ENCODE data around the gene ERCC6L2. TPM values are rescaled to one million over a fixed set of nuclear protein-coding genes. Genes with fewer than 3 reads are reported as not detected.

ERCC6L2 gene
- total and polyA plus RNA-seq, 2 of the 4 experiments (the other 2 are of a cell fraction), result 13.0 to 67.6 TPM

- H2AK5ac ChIP-seq (ENCODE audit: low read depth, low read length), result no peak overlapping the region
- H3K9ac ChIP-seq (ENCODE audit: low read depth, low read length), result no peak overlapping the region
- no peak for ATAC-seq (ENCODE audit: low read depth)
- H2BK15ac ChIP-seq (ENCODE audit: low read depth, low read length), result no peak overlapping the region; the same call in 2 of the 3 replicates
- no peak overlapping the region for H4K5ac ChIP-seq (ENCODE audit: low read depth, low read length)
- dilution Hi-C loops (cut with HindIII; ENCODE audit: low sequenced_read_pairs, unreplicated experiment), result no loop called here
- no peaks in the 10 kb centered on the region for H4K20me1 ChIP-seq (ENCODE audit: insufficient read depth, low read length)
- no peak overlapping the region for H3K18ac ChIP-seq (ENCODE audit: low read depth, low read length)
- DNase-seq, result no peak
- no peaks in the 10 kb centered on the region for H3K27me3 ChIP-seq (ENCODE audit: control insufficient read depth, insufficient read depth, low read length)
- H3K27ac ChIP-seq (ENCODE audit: insufficient read depth, low read length), result no peak overlapping the region
- no peak overlapping the region for H2AFZ ChIP-seq (replicated peaks; ENCODE audit: low read length, poor library complexity)
- TF ChIP-seq ELK1 (IDR thresholded peaks at IDR 0.05; ENCODE audit: borderline replicate concordance, low read depth, low read length) (no peak), CHD1 (IDR thresholded peaks at IDR 0.05; ENCODE audit: low read depth, low read length) (no peak), RAD21 (IDR thresholded peaks at IDR 0.05; ENCODE audit: low read length) (no peak), CTCF (conservative IDR thresholded peaks at IDR 0.05; ENCODE audit: low read depth, low read length) (no peak), RFX5 (IDR thresholded peaks at IDR 0.05; ENCODE audit: low read depth, low read length) (no peak), RCOR1 (IDR thresholded peaks at IDR 0.05; ENCODE audit: insufficient replicate concordance, low read length) (no peak), NFE2L2 (IDR thresholded peaks at IDR 0.05; ENCODE audit: low read depth, low read length) (no peak), POLR2A (IDR thresholded peaks at IDR 0.05; ENCODE audit: low read depth, low read length) (no peak), USF2 (IDR thresholded peaks at IDR 0.05; ENCODE audit: low read depth, low read length) (no peak), SMC3 (IDR thresholded peaks at IDR 0.05; ENCODE audit: low read depth, low read length) (no peak), FOS (IDR thresholded peaks at IDR 0.05; ENCODE audit: low read depth, low read length) (no peak), CEBPB (IDR thresholded peaks at IDR 0.05; ENCODE audit: low read depth, low read length) (no peak), MAZ (IDR thresholded peaks at IDR 0.05; ENCODE audit: borderline replicate concordance, low read depth, low read length) (no peak), MXI1 (IDR thresholded peaks at IDR 0.05; ENCODE audit: borderline replicate concordance, low read depth, low read length) (no peak), BHLHE40 (IDR thresholded peaks at IDR 0.05; ENCODE audit: low read depth, low read length) (no peak), MAFK (IDR thresholded peaks at IDR 0.05; ENCODE audit: low read depth, low read length) (no peak)
- intact Hi-C loops (cut with micrococcal nuclease), result no loop called here
- H3K36me3 ChIP-seq (ENCODE audit: control insufficient read depth, insufficient read depth, low read length), result no peaks in the 10 kb centered on the region; the same call in 1 of the 2 replicates
- H3K14ac ChIP-seq (replicated peaks; ENCODE audit: low read depth, low read length), result no peak overlapping the region
- H3K4me1 ChIP-seq (ENCODE audit: control insufficient read depth, insufficient read depth, low read length), result peaks cover 6% of the 10 kb centered on the region
- POLR2A ChIA-PET (ENCODE audit: unreplicated experiment), result no interaction called here
- 0 out of 4 replicates have a peak, but pooled peaks cover 0 to 4% of the 10 kb centered on the region in 2 experiments for H3K79me1 ChIP-seq (ENCODE audit: low read depth in 1 of 2, low read length in 2 of 2)
- no peaks in the 10 kb centered on the region for H3K9me3 ChIP-seq (ENCODE audit: control insufficient read depth, insufficient read depth, low read length)
- no peak overlapping the region for H4K8ac ChIP-seq (ENCODE audit: low read depth in 2 of 2, low read length in 2 of 2)
- BruUV-seq (replicated peaks), result no TSS peak
- no peak overlapping the region for H3K4ac ChIP-seq (ENCODE audit: low read depth, low read length)
- H2BK120ac ChIP-seq (ENCODE audit: low read depth, low read length), result no peak overlapping the region
- in situ Hi-C loops (cut with MboI; ENCODE audit: low sequenced_read_pairs), result no loop called here
- H3K56ac ChIP-seq (ENCODE audit: extremely low read depth, insufficient read depth, low read length), result no peak overlapping the region
- CTCF ChIA-PET, result no interaction called here
- peaks cover 4% of the 10 kb centered on the region for H3K9me1 ChIP-seq (ENCODE audit: insufficient read depth, low read length)
- H3K23ac ChIP-seq (ENCODE audit: low read depth, low read length), result no peak overlapping the region
- H4K91ac ChIP-seq (ENCODE audit: insufficient read depth, low read depth, low read length), result no peak overlapping the region
- no peak overlapping the region for H2AK9ac ChIP-seq (replicated peaks; ENCODE audit: low read depth, low read length, poor library complexity)
- no peak overlapping the region for H3K4me3 ChIP-seq (ENCODE audit: insufficient read depth, low read depth, low read length)
- no peak overlapping the region for H2BK5ac ChIP-seq (ENCODE audit: low read depth, low read length, poor library complexity, severe bottlenecking)
- no peak overlapping the region for H2BK20ac ChIP-seq (ENCODE audit: low read depth, low read length)
- H3K4me2 ChIP-seq (ENCODE audit: low read depth, low read length), result no peak overlapping the region
These were observed 26.7 kb upstream of the ERCC6L2 start for GRCh38 chr9:95848764-95849163.
